Measurements from ENCODE around the gene ANKRD27.
A peak's percentile ranks its signal among the peaks of the same experiment; 100 is the strongest.
"Not testable (repeated sequence)": the region's sequence is repeated elsewhere in the genome, so short reads cannot be mapped to it uniquely, and the experiment has no call there.

Gene ANKRD27

DNA sequence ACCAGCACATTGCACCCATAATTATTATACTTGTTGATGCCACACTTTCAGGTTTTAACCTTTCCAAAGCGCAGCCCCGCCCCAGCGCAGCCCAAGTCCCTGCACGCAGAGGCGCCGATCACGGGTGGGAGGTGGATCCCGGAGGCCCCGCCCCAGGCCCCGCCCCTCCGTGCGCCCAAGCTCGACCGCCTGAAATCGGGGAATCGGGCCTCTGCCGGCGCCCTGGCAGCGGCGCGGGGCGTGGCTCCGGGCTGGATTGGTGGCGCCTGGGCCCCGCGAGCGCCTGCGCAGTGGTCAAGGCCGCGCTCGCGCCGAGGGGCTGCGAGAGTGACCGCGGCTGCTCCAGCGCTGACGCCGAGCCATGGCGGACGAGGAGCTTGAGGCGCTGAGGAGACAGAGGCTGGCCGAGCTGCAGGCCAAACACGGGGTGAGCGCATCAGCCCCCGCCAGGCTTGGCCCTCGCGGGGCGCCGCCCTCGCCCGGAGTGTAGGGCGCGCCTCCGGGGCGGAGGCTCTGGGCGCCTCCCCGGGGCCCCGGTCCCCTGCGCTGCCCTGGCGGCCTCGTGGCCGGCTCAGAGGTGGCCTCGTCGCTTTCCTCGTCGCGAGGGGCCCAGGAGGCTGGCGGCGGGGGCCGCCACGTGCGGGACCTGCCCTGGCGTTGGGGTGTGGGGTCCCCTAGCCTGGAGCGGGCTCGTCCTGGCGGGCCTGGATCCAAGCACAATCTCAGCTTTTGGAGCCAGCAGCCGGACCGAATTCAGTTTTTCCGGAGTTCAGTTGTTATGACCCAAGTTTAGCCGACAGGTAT is 93.9 kb downstream of the ANKRD27 start, which contains the start of gene PDCD5:
Gene PDCD5 (plus strand): TSS at position 290 of the 804 bp plus-strand sequence. CDS start 72 bp downstream, at position 362.
- peak within 1 kb of the TSS; percentile 84 to 91 for H3K4me3 ChIP-seq (ENCODE audit: low read length in 2 of 2)
- H3K4me1 ChIP-seq (ENCODE audit: control insufficient read depth, insufficient read depth, low read length) = peaks cover 11% of the 10 kb centered on the region
- no peaks in the 10 kb centered on the region for H3K9me3 ChIP-seq (ENCODE audit: control insufficient read depth in 2 of 2, low read length in 2 of 2)
- H3K36me3 ChIP-seq (ENCODE audit: control insufficient read depth in 2 of 2, insufficient read depth in 2 of 2, low read length in 2 of 2) = peaks cover 13 to 18% of the 10 kb centered on the region in 2 donors
- H3K27me3 ChIP-seq (ENCODE audit: control insufficient read depth in 1 of 2, insufficient read depth in 2 of 2, low read length in 2 of 2) = no peaks in the 10 kb centered on the region
- peak within 1 kb of the TSS; percentile 87 to 90 for H3K9ac ChIP-seq (ENCODE audit: low read length in 2 of 2)
- H3K27ac ChIP-seq (ENCODE audit: low read length) = peak within 1 kb of the TSS; percentile 67

DNA sequence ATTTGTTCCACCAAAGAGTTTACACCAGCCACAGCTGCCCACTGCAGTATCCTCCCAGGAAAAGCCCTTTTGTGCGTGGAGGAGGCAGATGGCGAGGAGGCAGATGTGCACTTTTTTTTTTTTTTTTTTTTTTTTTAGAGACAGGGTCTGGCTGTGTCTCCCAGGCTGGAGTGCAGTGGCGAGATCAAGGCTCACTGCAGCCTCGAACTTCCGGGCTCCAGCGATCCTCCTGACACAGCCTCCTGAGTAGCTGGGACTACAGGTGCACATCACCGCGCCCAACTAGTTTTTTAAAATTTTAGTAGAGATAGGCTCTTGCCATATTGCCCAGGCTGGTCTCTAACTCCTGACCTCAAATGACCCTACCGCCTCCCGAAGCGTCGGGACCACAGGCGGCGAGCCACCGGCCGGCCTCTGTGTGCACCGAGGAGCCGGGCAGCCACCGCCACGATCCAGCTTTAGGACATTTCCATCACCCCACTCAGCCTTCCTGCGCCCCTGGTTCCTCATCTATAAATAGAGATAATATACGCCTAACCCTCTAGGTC is 94.6 kb downstream of the ANKRD27 start:
- H3K36me3 ChIP-seq (ENCODE audit: control insufficient read depth in 2 of 2, insufficient read depth in 2 of 2, low read length in 2 of 2) = peaks cover 8 to 12% of the 10 kb centered on the region in 2 donors
- H3K27me3 ChIP-seq (ENCODE audit: control insufficient read depth in 1 of 2, insufficient read depth in 2 of 2, low read length in 2 of 2) = no peaks in the 10 kb centered on the region
- peak overlapping the region; percentile 84 to 91 for H3K4me3 ChIP-seq (ENCODE audit: low read length in 2 of 2)
- H3K27ac ChIP-seq (ENCODE audit: low read length) = no peak overlapping the region
- no peaks in the 10 kb centered on the region for H3K9me3 ChIP-seq (ENCODE audit: control insufficient read depth in 2 of 2, low read length in 2 of 2)
- peak overlapping the region in 1 of 2 donors; percentile 60 for H3K9ac ChIP-seq (ENCODE audit: low read length in 2 of 2)
- peaks cover 11% of the 10 kb centered on the region for H3K4me1 ChIP-seq (ENCODE audit: control insufficient read depth, insufficient read depth, low read length)

- Histone ChIP-seq H3K9ac (ENCODE audit: low read length in 2 of 2) (no peak overlapping the region), H3K36me3 (ENCODE audit: control insufficient read depth in 2 of 2, insufficient read depth in 2 of 2, low read length in 2 of 2) (no peaks in the 10 kb centered on the region), H3K4me1 (ENCODE audit: control insufficient read depth, insufficient read depth, low read length) (peaks cover 4% of the 10 kb centered on the region), H3K27me3 (ENCODE audit: control insufficient read depth in 1 of 2, insufficient read depth in 2 of 2, low read length in 2 of 2) (no peaks in the 10 kb centered on the region), H3K27ac (ENCODE audit: low read length) (no peak overlapping the region), H3K4me3 (ENCODE audit: low read length in 2 of 2) (no peak overlapping the region), H3K9me3 (ENCODE audit: control insufficient read depth in 2 of 2, low read length in 2 of 2) (no peaks in the 10 kb centered on the region)
Observed at GRCh38 chr19:32576790-32577189, 98.2 kb downstream of the ANKRD27 start.

- H3K9ac ChIP-seq (ENCODE audit: low read length in 2 of 2) = no peak overlapping the region
- no peaks in the 10 kb centered on the region for H3K4me1 ChIP-seq (ENCODE audit: control insufficient read depth, insufficient read depth, low read length)
- H3K27me3 ChIP-seq (ENCODE audit: control insufficient read depth in 1 of 2, insufficient read depth in 2 of 2, low read length in 2 of 2) = peaks cover 0 to 4% of the 10 kb centered on the region in 2 donors
- H3K4me3 ChIP-seq (ENCODE audit: low read length in 2 of 2) = no peak overlapping the region
- no peaks in the 10 kb centered on the region for H3K36me3 ChIP-seq (ENCODE audit: control insufficient read depth in 2 of 2, insufficient read depth in 2 of 2, low read length in 2 of 2)
- no peaks in the 10 kb centered on the region for H3K9me3 ChIP-seq (ENCODE audit: control insufficient read depth in 2 of 2, low read length in 2 of 2)
- no peak overlapping the region for H3K27ac ChIP-seq (ENCODE audit: low read length)
Observed at GRCh38 chr19:32573492-32573794, 101.5 kb downstream of the ANKRD27 start.

- not testable (repeated sequence) for H3K9me3 ChIP-seq (ENCODE audit: control insufficient read depth in 2 of 2, low read length in 2 of 2); H3K4me3 ChIP-seq (ENCODE audit: low read length in 2 of 2); H3K4me1 ChIP-seq (ENCODE audit: control insufficient read depth, insufficient read depth, low read length); H3K36me3 ChIP-seq (ENCODE audit: control insufficient read depth in 2 of 2, insufficient read depth in 2 of 2, low read length in 2 of 2); H3K27ac ChIP-seq (ENCODE audit: low read length); H3K27me3 ChIP-seq (ENCODE audit: control insufficient read depth in 1 of 2, insufficient read depth in 2 of 2, low read length in 2 of 2); H3K9ac ChIP-seq (ENCODE audit: low read length in 2 of 2)
Observed at GRCh38 chr19:32572700-32573491, 102.1 kb downstream of the ANKRD27 start.

GRCh38 chr19:32571471-32572075 is 103.4 kb downstream of the ANKRD27 start:
- not testable (repeated sequence) for H3K9ac ChIP-seq (ENCODE audit: low read length in 2 of 2); H3K36me3 ChIP-seq (ENCODE audit: control insufficient read depth in 2 of 2, insufficient read depth in 2 of 2, low read length in 2 of 2); H3K9me3 ChIP-seq (ENCODE audit: control insufficient read depth in 2 of 2, low read length in 2 of 2); H3K4me3 ChIP-seq (ENCODE audit: low read length in 2 of 2); H3K4me1 ChIP-seq (ENCODE audit: control insufficient read depth, insufficient read depth, low read length); H3K27ac ChIP-seq (ENCODE audit: low read length); H3K27me3 ChIP-seq (ENCODE audit: control insufficient read depth in 1 of 2, insufficient read depth in 2 of 2, low read length in 2 of 2)

GRCh38 chr19:32570081-32570785 is 104.7 kb downstream of the ANKRD27 start:
- Histone ChIP-seq H3K4me1 (ENCODE audit: control insufficient read depth, insufficient read depth, low read length) (no peaks in the 10 kb centered on the region), H3K27me3 (ENCODE audit: control insufficient read depth in 1 of 2, insufficient read depth in 2 of 2, low read length in 2 of 2) (peaks cover 0 to 11% of the 10 kb centered on the region in 2 donors), H3K9me3 (ENCODE audit: control insufficient read depth in 2 of 2, low read length in 2 of 2) (no peaks in the 10 kb centered on the region), H3K27ac (ENCODE audit: low read length) (no peak overlapping the region), H3K36me3 (ENCODE audit: control insufficient read depth in 2 of 2, insufficient read depth in 2 of 2, low read length in 2 of 2) (no peaks in the 10 kb centered on the region), H3K4me3 (ENCODE audit: low read length in 2 of 2) (no peak overlapping the region), H3K9ac (ENCODE audit: low read length in 2 of 2) (no peak overlapping the region)

- Histone ChIP-seq H3K27me3 (ENCODE audit: control insufficient read depth in 1 of 2, insufficient read depth in 2 of 2, low read length in 2 of 2) (peaks cover 0 to 11% of the 10 kb centered on the region in 2 donors), H3K4me3 (ENCODE audit: low read length in 2 of 2) (no peak overlapping the region), H3K36me3 (ENCODE audit: control insufficient read depth in 2 of 2, insufficient read depth in 2 of 2, low read length in 2 of 2) (no peaks in the 10 kb centered on the region), H3K9ac (ENCODE audit: low read length in 2 of 2) (no peak overlapping the region), H3K9me3 (ENCODE audit: control insufficient read depth in 2 of 2, low read length in 2 of 2) (no peaks in the 10 kb centered on the region), H3K4me1 (ENCODE audit: control insufficient read depth, insufficient read depth, low read length) (no peaks in the 10 kb centered on the region), H3K27ac (ENCODE audit: low read length) (no peak overlapping the region)
Observed at GRCh38 chr19:32567486-32567885, 107.5 kb downstream of the ANKRD27 start.

- no peak overlapping the region for H3K9ac ChIP-seq (ENCODE audit: low read length in 2 of 2)
- no peak overlapping the region for H3K4me3 ChIP-seq (ENCODE audit: low read length in 2 of 2)
- peaks cover 0 to 11% of the 10 kb centered on the region in 2 donors for H3K27me3 ChIP-seq (ENCODE audit: control insufficient read depth in 1 of 2, insufficient read depth in 2 of 2, low read length in 2 of 2)
- no peaks in the 10 kb centered on the region for H3K9me3 ChIP-seq (ENCODE audit: control insufficient read depth in 2 of 2, low read length in 2 of 2)
- no peak overlapping the region for H3K27ac ChIP-seq (ENCODE audit: low read length)
- no peaks in the 10 kb centered on the region for H3K4me1 ChIP-seq (ENCODE audit: control insufficient read depth, insufficient read depth, low read length)
- H3K36me3 ChIP-seq (ENCODE audit: control insufficient read depth in 2 of 2, insufficient read depth in 2 of 2, low read length in 2 of 2) = no peaks in the 10 kb centered on the region
Observed at GRCh38 chr19:32566246-32566830, 108.6 kb downstream of the ANKRD27 start.

DNA sequence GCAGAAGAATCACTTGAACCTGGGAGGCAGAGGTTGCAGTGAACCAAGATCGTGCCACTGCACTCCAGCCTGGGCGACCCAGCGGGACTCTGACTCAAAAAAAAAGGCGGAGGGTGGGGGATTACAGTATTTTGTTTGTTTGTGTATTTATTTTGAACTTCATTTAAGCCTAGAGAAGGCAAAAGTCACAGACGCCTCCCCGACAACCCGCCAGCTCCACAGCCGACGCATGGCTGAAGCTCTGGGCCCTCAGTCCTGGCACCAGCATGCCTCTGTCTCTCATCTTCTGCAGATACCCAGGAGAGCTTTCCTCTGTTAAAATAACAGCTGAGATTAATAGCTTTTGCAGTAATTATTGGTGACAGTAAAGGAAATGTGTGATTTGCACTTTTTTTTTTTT is 111.2 kb downstream of the ANKRD27 start:
- no peaks in the 10 kb centered on the region for H3K36me3 ChIP-seq (ENCODE audit: control insufficient read depth in 2 of 2, insufficient read depth in 2 of 2, low read length in 2 of 2)
- H3K9ac ChIP-seq (ENCODE audit: low read length in 2 of 2) = no peak overlapping the region
- no peaks in the 10 kb centered on the region for H3K4me1 ChIP-seq (ENCODE audit: control insufficient read depth, insufficient read depth, low read length)
- H3K27me3 ChIP-seq (ENCODE audit: control insufficient read depth in 1 of 2, insufficient read depth in 2 of 2, low read length in 2 of 2) = peaks cover 0 to 7% of the 10 kb centered on the region in 2 donors
- H3K4me3 ChIP-seq (ENCODE audit: low read length in 2 of 2) = no peak overlapping the region
- no peaks in the 10 kb centered on the region for H3K9me3 ChIP-seq (ENCODE audit: control insufficient read depth in 2 of 2, low read length in 2 of 2)
- H3K27ac ChIP-seq (ENCODE audit: low read length) = no peak overlapping the region

All from stomach smooth muscle (tissue), 2 donors.